Activated CD4-positive, alpha-beta T cell treated with anti-CD3 and anti-CD28 coated beads, Interleukin-2, amount 10 ng/mL, durations not matched to agents 24 days and 14 days (primary cell): ENCODE measurements around the gene SCGB1D2. TPM values are rescaled to one million over a fixed set of nuclear protein-coding genes. Genes with fewer than 3 reads are reported as not detected.
A peak's percentile ranks its signal among the peaks of the same experiment; 100 is the strongest.

Experiments
- DNase-seq: peaks from one replicate; pipeline ENCODE4 v3.0.0; 2022
- H3K27ac Mint-ChIP-seq: one replicate; pipeline ENCODE4 v1.8.0; 2022; ENCODE audit warnings: mild to moderate bottlenecking, mixed read lengths
- H3K27me3 Mint-ChIP-seq: one replicate; pipeline ENCODE4 v1.8.0; 2022; ENCODE audit warnings: mixed read lengths
- H3K36me3 Mint-ChIP-seq: one replicate; pipeline ENCODE4 v1.8.0; 2022; ENCODE audit warnings: low read depth, mild to moderate bottlenecking, mixed read lengths
- H3K4me1 Mint-ChIP-seq: one replicate; pipeline ENCODE4 v1.8.0; 2021; ENCODE audit warnings: mixed read lengths
- H3K4me3 Mint-ChIP-seq: one replicate; pipeline ENCODE4 v1.8.0; 2022; ENCODE audit warnings: mild to moderate bottlenecking, moderate library complexity, mixed read lengths
- H3K9me3 Mint-ChIP-seq: one replicate; pipeline ENCODE4 v1.8.0; 2021; ENCODE audit warnings: mixed read lengths
- intact Hi-C: fragments of 100-400 bp; cut with micrococcal nuclease; formaldehyde crosslinking; loops from one replicate; pipeline ENCODE4 v1.15.1; 2023
- total RNA-seq: library from RNA; stranded (reverse); gene quantifications from 2 replicates; pipeline ENCODE4 v1.2.3, GENCODE V29; 2022

The SCGB1D2 gene
- total RNA-seq, 1 donor from 2014 or later, result not detected

GRCh38 chr11:62233730-62234129 lies 8.3 kb upstream of the SCGB1D2 start:
- intact Hi-C loops, result loop anchor here (5.0 kb wide), 1 partner anchor 79 kb away; no protein-coding TSS in a partner anchor
- H3K9me3 Mint-ChIP-seq, result no peaks in the 10 kb centered on the region
- H3K4me3 Mint-ChIP-seq, result no peak overlapping the region
- H3K4me1 Mint-ChIP-seq, result no peaks in the 10 kb centered on the region
- no peak overlapping the region for H3K27ac Mint-ChIP-seq
- H3K36me3 Mint-ChIP-seq, result no peaks in the 10 kb centered on the region
- H3K27me3 Mint-ChIP-seq, result peaks cover 33% of the 10 kb centered on the region
- DNase-seq, result no peak

GRCh38 chr11:62236187-62236586 lies 5.9 kb upstream of the SCGB1D2 start:
- no peak for DNase-seq
- Mint-ChIP-seq H3K9me3 (no peaks in the 10 kb centered on the region), H3K27ac (no peak overlapping the region), H3K27me3 (peaks cover 34% of the 10 kb centered on the region), H3K4me1 (no peaks in the 10 kb centered on the region), H3K36me3 (no peaks in the 10 kb centered on the region), H3K4me3 (no peak overlapping the region)
- intact Hi-C loops, result no loop called here

GRCh38 chr11:62237499-62237898 lies 4.5 kb upstream of the SCGB1D2 start:
- Mint-ChIP-seq H3K36me3 (no peaks in the 10 kb centered on the region), H3K9me3 (no peaks in the 10 kb centered on the region), H3K4me1 (no peaks in the 10 kb centered on the region), H3K4me3 (no peak overlapping the region), H3K27ac (no peak overlapping the region), H3K27me3 (peaks cover 33% of the 10 kb centered on the region)
- DNase-seq, result no peak
- intact Hi-C loops, result no loop called here

GRCh38 chr11:62238151-62238550 lies 3.9 kb upstream of the SCGB1D2 start:
- no peaks in the 10 kb centered on the region for H3K4me1 Mint-ChIP-seq
- H3K4me3 Mint-ChIP-seq, result no peak overlapping the region
- intact Hi-C loops, result no loop called here
- H3K9me3 Mint-ChIP-seq, result no peaks in the 10 kb centered on the region
- peaks cover 28% of the 10 kb centered on the region for H3K27me3 Mint-ChIP-seq
- no peak overlapping the region for H3K27ac Mint-ChIP-seq
- no peak for DNase-seq
- no peaks in the 10 kb centered on the region for H3K36me3 Mint-ChIP-seq

DNA sequence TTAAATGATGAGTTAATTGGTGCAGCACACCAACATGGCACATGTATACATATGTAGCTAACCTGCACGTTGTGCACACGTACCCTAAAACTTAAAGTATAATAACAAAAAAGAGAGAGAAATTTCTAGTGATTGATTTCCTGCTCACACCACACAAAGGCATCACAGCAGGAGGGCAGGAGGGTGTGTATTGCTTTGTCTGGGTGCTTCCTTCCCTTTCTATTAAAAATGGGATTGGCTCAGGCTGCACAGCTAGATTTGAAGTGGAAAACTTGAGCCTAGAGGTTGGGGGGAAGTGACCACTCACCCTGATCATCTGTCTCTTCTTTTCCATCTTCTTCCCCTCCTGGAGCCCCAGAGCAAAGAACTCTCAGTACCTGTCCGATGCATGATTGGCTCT lies 944 bp upstream of the SCGB1D2 start:
- Mint-ChIP-seq H3K36me3 (no peaks in the 10 kb centered on the region), H3K27me3 (peaks cover 11% of the 10 kb centered on the region), H3K4me1 (no peaks in the 10 kb centered on the region), H3K4me3 (no peak overlapping the region), H3K27ac (no peak overlapping the region), H3K9me3 (no peaks in the 10 kb centered on the region)
- no peak for DNase-seq
- intact Hi-C loops, result no loop called here

GRCh38 chr11:62245271-62245753 lies 3.3 kb downstream of the SCGB1D2 start:
- H3K4me3 Mint-ChIP-seq, result no peak overlapping the region
- H3K27ac Mint-ChIP-seq, result no peak overlapping the region
- no peaks in the 10 kb centered on the region for H3K4me1 Mint-ChIP-seq
- H3K36me3 Mint-ChIP-seq, result no peaks in the 10 kb centered on the region
- peaks cover 8% of the 10 kb centered on the region for H3K9me3 Mint-ChIP-seq
- intact Hi-C loops, result no loop called here
- peaks cover 11% of the 10 kb centered on the region for H3K27me3 Mint-ChIP-seq
- no peak for DNase-seq

- H3K4me1 Mint-ChIP-seq, result no peaks in the 10 kb centered on the region
- intact Hi-C loops, result no loop called here
Observed at GRCh38 chr11:62251698-62252097, 9.7 kb downstream of the SCGB1D2 start.

GRCh38 chr11:62253999-62254542 lies 12.0 kb downstream of the SCGB1D2 start:
- Mint-ChIP-seq H3K4me1 (no peaks in the 10 kb centered on the region), H3K9me3 (peaks cover 23% of the 10 kb centered on the region), H3K27me3 (peaks cover 20% of the 10 kb centered on the region), H3K36me3 (no peaks in the 10 kb centered on the region), H3K27ac (no peak overlapping the region), H3K4me3 (no peak overlapping the region)
- DNase-seq, result no peak
- intact Hi-C loops, result no loop called here

More at GRCh38 chr11:62251698-62252097, 9.7 kb downstream of the SCGB1D2 start:
- H3K4me3 Mint-ChIP-seq, result no peak overlapping the region
- no peaks in the 10 kb centered on the region for H3K36me3 Mint-ChIP-seq
- peaks cover 23% of the 10 kb centered on the region for H3K9me3 Mint-ChIP-seq
- no peak for DNase-seq
- no peak overlapping the region for H3K27ac Mint-ChIP-seq
- H3K27me3 Mint-ChIP-seq, result peaks cover 15% of the 10 kb centered on the region

DNA sequence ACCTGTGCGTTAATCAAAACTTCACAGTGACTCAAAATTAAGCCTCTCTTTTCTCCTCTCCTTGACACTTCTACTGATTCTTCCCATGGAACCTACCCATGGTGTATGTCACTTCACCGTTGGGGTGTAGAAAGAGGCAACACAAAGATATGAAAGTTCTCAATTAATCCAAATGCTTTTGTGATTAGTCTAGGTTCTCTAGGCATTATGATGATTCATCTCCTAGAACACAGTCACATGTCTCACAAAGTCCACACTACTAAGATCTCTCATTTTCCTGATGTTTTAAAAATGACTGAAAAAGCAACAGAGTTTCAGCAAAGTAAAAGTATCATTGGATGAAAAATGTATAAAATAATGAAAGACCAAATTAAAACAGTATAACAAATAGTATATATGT lies 14.2 kb downstream of the SCGB1D2 start:
- no peak for DNase-seq
- Mint-ChIP-seq H3K4me1 (no peaks in the 10 kb centered on the region), H3K27me3 (peaks cover 17% of the 10 kb centered on the region), H3K27ac (no peak overlapping the region), H3K9me3 (peaks cover 9% of the 10 kb centered on the region), H3K4me3 (no peak overlapping the region), H3K36me3 (no peaks in the 10 kb centered on the region)
- intact Hi-C loops, result no loop called here

GRCh38 chr11:62260261-62260953 lies 18.4 kb downstream of the SCGB1D2 start:
- DNase-seq, result peak; percentile 36
- intact Hi-C loops, result no loop called here
- no peak overlapping the region for H3K27ac Mint-ChIP-seq
- H3K36me3 Mint-ChIP-seq, result no peaks in the 10 kb centered on the region
- H3K27me3 Mint-ChIP-seq, result peaks cover 22% of the 10 kb centered on the region
- no peak overlapping the region for H3K4me3 Mint-ChIP-seq
- no peaks in the 10 kb centered on the region for H3K9me3 Mint-ChIP-seq
- peaks cover 7% of the 10 kb centered on the region for H3K4me1 Mint-ChIP-seq

DNA sequence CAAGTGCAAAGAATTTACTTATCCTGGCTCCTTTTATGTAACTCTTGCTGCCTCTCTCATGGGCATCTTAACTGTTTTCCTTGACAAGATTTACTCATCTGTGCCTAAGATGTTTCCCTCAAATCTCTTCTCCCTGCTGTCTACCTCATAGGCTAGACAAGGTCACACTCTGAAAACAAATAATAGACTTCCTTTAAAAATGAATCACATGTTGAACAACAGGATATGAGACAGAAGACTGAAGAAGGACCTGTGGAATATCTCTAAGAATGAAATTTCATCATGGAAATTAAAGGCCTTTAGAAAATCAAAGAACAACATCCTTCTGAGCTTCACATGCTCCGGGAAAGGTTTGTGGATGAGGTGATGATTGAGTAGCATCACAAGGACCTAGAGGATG lies 22.0 kb downstream of the SCGB1D2 start:
- Mint-ChIP-seq H3K27me3 (peaks cover 10% of the 10 kb centered on the region), H3K27ac (peak overlapping the region; percentile 43), H3K4me1 (peaks cover 9% of the 10 kb centered on the region), H3K36me3 (no peaks in the 10 kb centered on the region), H3K4me3 (no peak overlapping the region), H3K9me3 (no peaks in the 10 kb centered on the region)
- DNase-seq, result no peak
- intact Hi-C loops, result no loop called here

- H3K27ac Mint-ChIP-seq, result peak overlapping the region; percentile 69
- H3K4me1 Mint-ChIP-seq, result peaks cover 9% of the 10 kb centered on the region
- no peak overlapping the region for H3K4me3 Mint-ChIP-seq
- no peaks in the 10 kb centered on the region for H3K9me3 Mint-ChIP-seq
- intact Hi-C loops, result no loop called here
- H3K36me3 Mint-ChIP-seq, result no peaks in the 10 kb centered on the region
- H3K27me3 Mint-ChIP-seq, result peaks cover 7% of the 10 kb centered on the region
- no peak for DNase-seq
Observed at GRCh38 chr11:62266558-62266957, 24.5 kb downstream of the SCGB1D2 start.

GRCh38 chr11:62267050-62267449 lies 25.0 kb downstream of the SCGB1D2 start:
- H3K4me3 Mint-ChIP-seq, result no peak overlapping the region
- H3K27ac Mint-ChIP-seq, result peak overlapping the region; percentile 69
- H3K9me3 Mint-ChIP-seq, result no peaks in the 10 kb centered on the region
- no peaks in the 10 kb centered on the region for H3K36me3 Mint-ChIP-seq
- H3K4me1 Mint-ChIP-seq, result peaks cover 9% of the 10 kb centered on the region
- no peak for DNase-seq
- intact Hi-C loops, result no loop called here
- H3K27me3 Mint-ChIP-seq, result peaks cover 7% of the 10 kb centered on the region

DNA sequence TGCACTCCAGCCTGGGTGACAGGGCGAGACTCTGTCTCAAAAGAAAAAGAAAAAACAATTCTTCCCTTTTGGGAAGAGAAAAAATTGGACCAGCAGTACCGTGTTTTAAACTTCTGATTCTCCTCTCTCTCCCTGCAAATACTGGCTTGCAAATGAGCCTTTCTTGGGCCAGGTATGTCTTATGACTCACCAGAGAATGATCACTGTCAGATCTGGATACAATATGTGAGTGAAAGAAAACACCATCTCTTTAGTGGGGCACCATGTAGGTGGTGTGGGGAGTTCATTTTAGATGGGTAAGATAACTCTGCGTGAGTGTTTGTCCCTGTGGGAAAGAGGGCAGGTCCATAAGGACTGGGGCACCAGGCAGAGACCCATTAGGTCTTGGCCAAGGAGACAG lies 25.5 kb downstream of the SCGB1D2 start:
- H3K27ac Mint-ChIP-seq, result no peak overlapping the region
- H3K27me3 Mint-ChIP-seq, result peaks cover 8% of the 10 kb centered on the region
- no peak overlapping the region for H3K4me3 Mint-ChIP-seq
- no peak for DNase-seq
- H3K4me1 Mint-ChIP-seq, result peaks cover 9% of the 10 kb centered on the region
- no peaks in the 10 kb centered on the region for H3K36me3 Mint-ChIP-seq
- intact Hi-C loops, result no loop called here
- no peaks in the 10 kb centered on the region for H3K9me3 Mint-ChIP-seq
